Measurements from ENCODE around the gene DNAJB12.

GRCh38 chr10:72392571-72392970 is 37.9 kb upstream of the DNAJB12 start:
- TF ChIP-seq CTCF (IDR thresholded peaks at IDR 0.05) (no peak), POLR2AphosphoS5 (IDR thresholded peaks at IDR 0.05; ENCODE audit: low read depth, low read length) (no peak), TCF7L2 (IDR thresholded peaks at IDR 0.05; ENCODE audit: low read depth, low read length) (no peak), REST (IDR thresholded peaks at IDR 0.05; ENCODE audit: insufficient read depth in 1 of 2, low read depth in 2 of 2, low read length in 1 of 2) (no peak)
